Cardiac muscle cell (in vitro differentiated cells and primary cell): ENCODE data around the gene ANKRD6. TPM values are rescaled to one million over a fixed set of nuclear protein-coding genes. Genes with fewer than 3 reads are reported as not detected.

ENCODE experiments used
- DNase-seq, 2 donors: peaks; one replicate each; pipeline versions ENCODE4 v3.0.0 to v3.0.0-alpha.2; 2010 to 2017; ENCODE audit warnings: low read depth in 1 of 2, low spot score in 1 of 2
- H3K27ac ChIP-seq: fragments of 200-600 bp; sonication (generic); 2 replicates; pipeline ENCODE4 v1.5.1; 2016
- H3K27me3 ChIP-seq: fragments of 200-600 bp; sonication (generic); 2 replicates; pipeline ENCODE4 v1.6.0; 2016; ENCODE audit warnings: control low read depth
- H3K36me3 ChIP-seq: fragments of 200-600 bp; sonication (generic); 2 replicates; pipeline ENCODE4 v1.5.1; 2016; ENCODE audit warnings: control low read depth
- H3K4me1 ChIP-seq: fragments of 200-600 bp; sonication (generic); 2 replicates; pipeline ENCODE4 v1.8.1; 2017; ENCODE audit warnings: low read depth, mild to moderate bottlenecking, mixed run types
- H3K4me3 ChIP-seq: fragments of 200-600 bp; sonication (generic); 2 replicates; pipeline ENCODE4 v1.5.1; 2016; ENCODE audit warnings: mild to moderate bottlenecking
- H3K9me3 ChIP-seq: fragments of 200-600 bp; sonication (generic); 2 replicates; pipeline ENCODE4 v1.5.1; 2017; ENCODE audit warnings: low read depth, mild to moderate bottlenecking, control low read depth
- CTCF ChIP-seq: IDR thresholded peaks from 2 replicates; pipeline ENCODE4 v1.5.1; 2012; ENCODE audit warnings: low read depth, mild to moderate bottlenecking, low read length
- polyA plus RNA-seq: library from polyadenylated mRNA; unstranded; fragments of >200 nt; fragmentation: Nextera tagmentation; extraction: Ambion mirVana; gene quantifications from 2 replicates; pipeline ENCODE4 v1.2.1, GENCODE V29; 2016
- total RNA-seq: library from RNA; depleted of rRNA; stranded (reverse); fragments of >200 nt; gene quantifications from 2 replicates; pipeline ENCODE4 v1.2.3, GENCODE V29; 2016

The ANKRD6 gene
- total and polyA plus RNA-seq, 2 experiments from 2014 or later: 10.3 to 21.5 TPM

- Histone ChIP-seq H3K27ac (no peak overlapping the region), H3K9me3 (no peaks in the 10 kb centered on the region), H3K4me3 (no peak overlapping the region), H3K27me3 (no peaks in the 10 kb centered on the region), H3K4me1 (peaks cover 24% of the 10 kb centered on the region), H3K36me3 (no peaks in the 10 kb centered on the region)
- no peak for DNase-seq
- no peak for TF ChIP-seq CTCF
Measured at GRCh38 chr6:89596484-89596883, 163.5 kb downstream of the ANKRD6 start.

GRCh38 chr6:89597372-89597771, 164.4 kb downstream of the ANKRD6 start:
- Histone ChIP-seq H3K27ac (no peak overlapping the region), H3K9me3 (no peaks in the 10 kb centered on the region)
- DNase-seq: no peak

GRCh38 chr6:89597988-89598387, 165.0 kb downstream of the ANKRD6 start:
- TF ChIP-seq CTCF: peak; percentile 7
- Histone ChIP-seq H3K9me3 (no peaks in the 10 kb centered on the region), H3K4me1 (peaks cover 32% of the 10 kb centered on the region), H3K4me3 (no peak overlapping the region), H3K27ac (no peak overlapping the region), H3K36me3 (no peaks in the 10 kb centered on the region), H3K27me3 (no peaks in the 10 kb centered on the region)
- DNase-seq: peak in 1 of 2 donors; percentile 62

More at GRCh38 chr6:89597372-89597771, 164.4 kb downstream of the ANKRD6 start:
- H3K4me3 ChIP-seq: no peak overlapping the region
- H3K4me1 ChIP-seq: peaks cover 27% of the 10 kb centered on the region
- no peaks in the 10 kb centered on the region for H3K36me3 ChIP-seq
- no peaks in the 10 kb centered on the region for H3K27me3 ChIP-seq
- TF ChIP-seq CTCF: no peak

DNA sequence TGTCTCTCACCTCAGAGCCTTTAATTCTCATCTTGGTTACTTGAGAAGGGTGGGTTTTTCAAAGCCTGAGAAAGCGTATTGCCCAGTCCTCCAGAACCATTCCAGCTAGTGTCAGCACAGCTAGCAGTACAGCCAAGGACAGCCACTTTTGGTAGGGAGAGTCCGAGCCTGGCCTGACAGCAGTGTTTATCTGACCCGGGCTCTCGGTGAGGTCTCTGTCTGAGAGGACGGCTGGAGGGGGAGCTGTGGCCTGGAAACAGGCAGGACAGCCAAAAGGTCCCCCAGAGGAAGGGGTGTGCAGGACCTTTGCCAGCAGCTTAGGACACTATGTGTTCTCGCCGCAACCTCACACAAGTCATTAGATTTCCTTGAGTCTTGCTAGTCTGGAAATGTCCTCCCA, 166.8 kb downstream of the ANKRD6 start:
- peak in 1 of 2 donors; percentile 45 for DNase-seq
- Histone ChIP-seq H3K27ac (no peak overlapping the region), H3K4me1 (peaks cover 32% of the 10 kb centered on the region), H3K27me3 (no peaks in the 10 kb centered on the region), H3K36me3 (no peaks in the 10 kb centered on the region), H3K9me3 (no peaks in the 10 kb centered on the region), H3K4me3 (no peak overlapping the region)
- TF ChIP-seq CTCF: no peak

GRCh38 chr6:89602166-89602565, 169.2 kb downstream of the ANKRD6 start:
- Histone ChIP-seq H3K27ac (no peak overlapping the region), H3K4me3 (no peak overlapping the region), H3K9me3 (no peaks in the 10 kb centered on the region), H3K4me1 (peaks cover 32% of the 10 kb centered on the region), H3K36me3 (no peaks in the 10 kb centered on the region), H3K27me3 (no peaks in the 10 kb centered on the region)
- TF ChIP-seq CTCF: no peak
- DNase-seq: peak in 1 of 2 donors; percentile 81

DNA sequence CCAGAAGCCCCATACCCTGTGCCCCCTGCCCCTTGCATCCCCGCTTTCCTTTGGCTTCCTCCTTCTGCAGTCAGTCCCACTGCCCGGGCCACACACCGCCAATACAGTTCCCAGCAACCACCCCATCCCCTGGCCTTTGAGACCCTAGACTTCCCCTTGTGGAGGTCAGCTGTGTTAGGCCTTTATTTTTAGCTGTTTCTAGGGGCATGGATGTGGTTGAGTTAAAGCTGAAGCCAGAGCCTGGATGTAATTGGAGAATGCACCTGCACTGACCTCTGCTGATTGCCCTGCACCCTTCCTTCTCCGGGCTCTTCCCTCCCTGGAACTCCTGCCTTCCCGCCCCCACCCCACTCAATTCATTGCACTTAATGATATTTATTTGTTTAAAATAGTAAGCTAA, 171.7 kb downstream of the ANKRD6 start:
- Histone ChIP-seq H3K36me3 (no peaks in the 10 kb centered on the region), H3K4me1 (peaks cover 29% of the 10 kb centered on the region), H3K27ac (no peak overlapping the region), H3K4me3 (no peak overlapping the region), H3K9me3 (no peaks in the 10 kb centered on the region), H3K27me3 (no peaks in the 10 kb centered on the region)
- no peak for TF ChIP-seq CTCF
- peak in 1 of 2 donors; percentile 42 for DNase-seq
